Upper lobe of left lung (tissue), 6 donors: ENCODE results near the gene OSBPL10. TPM values are rescaled to one million over a fixed set of nuclear protein-coding genes. Genes with fewer than 3 reads are reported as not detected.
"Not testable (repeated sequence)": the region's sequence is repeated elsewhere in the genome, so short reads cannot be mapped to it uniquely, and the experiment has no call there.

Experiments
- ATAC-seq, 2 donors: fragments of 200-7000 bp; cut with Tn5 transposase; one replicate each; pipeline ENCODE4 v1.9.1; 2022; ENCODE audit warnings: mild to moderate bottlenecking in 2 of 2, moderate library complexity in 2 of 2; ENCODE audit not compliant: low FRiP score in 2 of 2
- DNase-seq, 2 donors: peaks; one replicate each; pipeline ENCODE4 v3.0.0-alpha.2; 2019 to 2020
- H3K27ac ChIP-seq, 4 donors: fragments of 200-600 bp; sonication (generic); one replicate each; pipeline ENCODE4 v1.5.1; 2016 to 2019
- H3K27me3 ChIP-seq, 4 donors: fragments of 200-600 bp; sonication (generic); one replicate each; pipeline ENCODE4 v1.5.1; 2017 to 2019
- H3K36me3 ChIP-seq, 4 donors: fragments of 200-600 bp; sonication (generic); one replicate each; pipeline ENCODE4 v1.5.1; 2016 to 2019
- H3K4me1 ChIP-seq, 4 donors: fragments of 200-600 bp; sonication (generic); one replicate each; pipeline ENCODE4 v1.5.1; 2018 to 2019
- H3K4me3 ChIP-seq, 4 donors: fragments of 200-600 bp; sonication (generic); one replicate each; pipeline ENCODE4 v1.5.1; 2017 to 2019; ENCODE audit warnings: mild to moderate bottlenecking in 2 of 4, moderate library complexity in 1 of 4
- H3K9me3 ChIP-seq, 4 donors: fragments of 200-600 bp; sonication (generic); one replicate each; pipeline ENCODE4 v1.5.1; 2018 to 2019
- CTCF ChIP-seq, 6 experiments: fragments of 450-650 bp in 4 of 6; fragments of 200-600 bp in 2 of 6; sonication (generic) in 2 of 6; IDR thresholded peaks; one replicate each; pipeline ENCODE4 v1.5.1; 2016 to 2019; ENCODE audit warnings: antibody characterized with exemption in 6 of 6
- EP300 ChIP-seq, 4 donors: sonication (generic); formaldehyde crosslinking; IDR thresholded peaks; one replicate each; pipeline ENCODE4 v1.5.1; 2017; ENCODE audit warnings: antibody characterized with exemption in 4 of 4, control low read depth in 2 of 4
- POLR2A ChIP-seq, 4 donors: fragments of 450-650 bp; IDR thresholded peaks; one replicate each; pipeline ENCODE4 v1.5.1; 2016 to 2017; ENCODE audit warnings: antibody characterized with exemption in 4 of 4, mild to moderate bottlenecking in 2 of 4
- POLR2AphosphoS5 ChIP-seq, 2 donors: sonication (generic); formaldehyde crosslinking; IDR thresholded peaks; one replicate each; pipeline ENCODE4 v1.5.1; 2017; ENCODE audit warnings: antibody characterized with exemption in 2 of 2
- WGBS, 2 donors: methylation state at CpG; one replicate each; pipeline ENCODE4 v1.1.5; 2017 to 2018; 5-methylcytosine and 5-hydroxymethylcytosine counted together
- total RNA-seq, 6 donors: library from RNA; depleted of rRNA in 4 of 6; stranded (reverse); fragments of >200 nt in 4 of 6; gene quantifications; one replicate each; pipeline versions ENCODE4 v1.1.0 to v1.2.1, GENCODE V29; 2016 to 2021
- donor health status: DM: no; HTN: no; CAD: no; lungs with moderate emphysema.
- donor health status: DM: no; HTN: yes; CAD: no; lungs with severe emphysema.

OSBPL10 gene
- total RNA-seq, 6 donors from 2014 or later = 13.6 to 73.9 (median 24.4) TPM

DNA sequence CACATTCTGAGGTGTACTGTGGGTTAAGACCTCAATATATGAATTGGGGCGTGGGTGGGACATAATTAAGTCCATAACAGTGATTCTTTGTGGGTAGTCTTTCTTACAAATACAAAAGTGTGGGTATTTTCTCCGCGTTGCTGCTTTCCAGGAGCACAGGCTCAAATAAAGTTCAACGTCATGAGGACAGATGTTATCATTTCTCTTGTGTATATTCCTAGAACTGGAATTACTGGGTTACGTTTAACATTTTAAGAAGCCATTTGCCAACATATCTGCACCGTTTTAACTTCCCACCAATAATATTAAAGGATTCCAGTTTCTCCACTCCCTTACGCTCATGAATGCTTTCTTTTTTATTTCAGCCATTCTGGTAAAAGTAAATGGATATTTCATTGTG, 40.1 kb upstream of the OSBPL10 start:
- Histone ChIP-seq H3K4me1 (peaks cover 3 to 13% (median 8%) of the 10 kb centered on the region in 4 donors), H3K9me3 (no peaks in the 10 kb centered on the region), H3K27me3 (no peaks in the 10 kb centered on the region), H3K4me3 (no peak overlapping the region), H3K36me3 (no peaks in the 10 kb centered on the region), H3K27ac (no peak overlapping the region)
- DNase-seq (no peak), ATAC-seq (no peak)
- WGBS, 2 donors = 88% methylated on average over 7 of the region's 7 CpGs
- TF ChIP-seq POLR2AphosphoS5 (IDR thresholded peaks at IDR 0.05) = no peak
- no peak for TF ChIP-seq CTCF (IDR thresholded peaks at IDR 0.05)
- no peak for TF ChIP-seq POLR2A (IDR thresholded peaks at IDR 0.05)
- TF ChIP-seq EP300 (IDR thresholded peaks at IDR 0.05) = no peak

DNA sequence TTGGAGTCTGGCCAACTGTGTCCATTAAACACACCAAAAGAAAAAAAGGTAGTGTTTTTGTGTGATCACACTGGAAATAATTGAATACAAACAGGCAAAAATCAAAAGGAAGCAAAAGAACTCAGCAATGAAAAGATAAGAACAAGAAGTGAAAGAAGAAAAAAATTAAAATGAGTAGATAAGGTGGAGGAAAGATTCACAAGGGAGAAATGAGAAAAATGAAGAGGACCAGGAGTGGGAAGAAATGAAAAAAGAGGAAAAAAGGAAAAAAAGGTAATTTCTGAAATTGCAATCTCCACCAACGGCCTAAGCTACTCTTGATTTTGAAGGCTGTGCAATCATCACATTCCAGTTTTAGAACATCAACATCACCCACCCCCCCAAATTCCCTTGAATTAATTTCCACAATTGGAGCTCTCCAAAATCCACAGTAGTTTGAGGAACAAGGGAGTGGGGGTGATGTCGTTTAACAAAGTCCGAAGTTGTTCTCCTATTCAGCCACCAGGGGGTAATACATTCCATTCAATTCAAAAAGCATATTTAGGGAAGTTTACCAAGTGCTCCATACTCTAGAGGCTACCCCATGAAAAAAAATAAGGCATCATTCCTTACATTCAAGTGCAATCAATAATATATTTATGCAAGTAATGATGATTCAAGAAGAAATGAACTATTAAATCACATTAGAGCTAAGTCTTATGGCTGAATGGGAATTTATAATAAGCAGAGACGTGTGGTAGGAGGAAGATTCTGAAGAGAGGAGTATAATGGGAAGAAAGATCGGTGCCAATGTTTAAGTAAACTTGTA, 37.9 kb upstream of the OSBPL10 start:
- ATAC-seq (peak; percentile 70 to 89), DNase-seq (no peak)
- no peak overlapping the region for H3K27ac ChIP-seq
- H3K4me1 ChIP-seq = peaks cover 3 to 13% (median 8%) of the 10 kb centered on the region in 4 donors
- 41 to 42% methylated on average over 5 of the region's 5 CpGs for WGBS, 2 donors
- TF ChIP-seq CTCF (IDR thresholded peaks at IDR 0.05) = peak; percentile 65 to 85 (median 75)
- no peak for TF ChIP-seq POLR2AphosphoS5 (IDR thresholded peaks at IDR 0.05)
- no peak overlapping the region for H3K4me3 ChIP-seq
- no peaks in the 10 kb centered on the region for H3K27me3 ChIP-seq
- H3K9me3 ChIP-seq = no peaks in the 10 kb centered on the region
- H3K36me3 ChIP-seq = no peaks in the 10 kb centered on the region

DNA sequence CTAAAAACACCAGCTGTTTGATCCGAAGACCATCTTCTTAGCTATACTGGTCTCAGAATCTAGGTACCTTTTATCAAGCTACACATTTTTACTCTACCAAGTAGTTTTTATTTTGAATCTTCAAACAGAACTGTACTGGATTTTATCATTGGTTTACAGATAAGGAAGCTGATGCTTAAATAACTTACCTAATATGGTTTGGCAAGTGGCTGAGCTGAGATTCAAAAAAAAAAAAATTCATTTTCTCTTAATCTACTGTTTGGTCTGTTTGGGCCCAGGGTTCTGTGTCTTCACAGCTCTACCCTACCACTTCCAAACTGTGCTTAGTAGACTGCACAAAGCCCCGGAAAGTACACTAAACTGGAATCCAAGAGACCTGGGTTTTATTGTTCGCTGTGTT, 36.2 kb upstream of the OSBPL10 start:
- Histone ChIP-seq H3K9me3 (no peaks in the 10 kb centered on the region), H3K4me3 (no peak overlapping the region), H3K27me3 (no peaks in the 10 kb centered on the region), H3K27ac (no peak overlapping the region), H3K36me3 (no peaks in the 10 kb centered on the region), H3K4me1 (peaks cover 3 to 13% (median 8%) of the 10 kb centered on the region in 4 donors)
- no peak for ATAC-seq
- 84 to 90% methylated on average over 3 of the region's 3 CpGs for WGBS, 2 donors
- TF ChIP-seq EP300 (IDR thresholded peaks at IDR 0.05) (no peak), POLR2AphosphoS5 (IDR thresholded peaks at IDR 0.05) (no peak), CTCF (IDR thresholded peaks at IDR 0.05) (no peak), POLR2A (IDR thresholded peaks at IDR 0.05) (no peak)
- no peak for DNase-seq

- H3K27me3 ChIP-seq, H3K36me3 ChIP-seq, ATAC-seq, H3K4me3 ChIP-seq, H3K27ac ChIP-seq, H3K9me3 ChIP-seq, DNase-seq: not testable (repeated sequence)
- WGBS, 2 donors = 92 to 96% methylated on average over 3 of the region's 3 CpGs
- H3K4me1 ChIP-seq = peaks cover under 1 to 13% (median 8%) of the 10 kb centered on the region in 4 donors
Observed at GRCh38 chr3:32015638-32016037, 34.6 kb upstream of the OSBPL10 start.

DNA sequence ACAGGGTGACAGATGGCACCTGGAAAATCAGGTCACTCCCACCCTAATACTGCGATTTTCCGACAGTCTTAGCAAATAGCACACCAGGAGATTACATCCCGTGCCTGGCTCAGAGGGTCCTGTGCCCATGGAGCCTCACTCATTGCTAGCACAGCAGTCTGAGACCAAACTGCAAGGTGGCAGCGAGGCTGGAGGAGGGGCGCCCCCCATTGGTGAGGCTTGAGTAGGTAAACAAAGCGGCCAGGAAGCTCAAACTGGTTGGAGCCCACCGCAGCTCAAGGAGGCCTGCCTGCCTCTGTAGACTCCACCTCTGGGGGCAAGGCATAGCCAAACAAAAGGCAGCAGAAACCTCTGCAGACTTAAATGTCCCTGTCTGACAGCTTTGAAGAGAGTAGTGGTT, 29.6 kb upstream of the OSBPL10 start:
- not testable (repeated sequence) for ATAC-seq, H3K4me3 ChIP-seq, H3K4me1 ChIP-seq, H3K36me3 ChIP-seq, H3K27ac ChIP-seq, DNase-seq, H3K9me3 ChIP-seq, H3K27me3 ChIP-seq
- 91 to 97% methylated on average over 6 to 7 of the region's 7 CpGs for WGBS, 2 donors

DNA sequence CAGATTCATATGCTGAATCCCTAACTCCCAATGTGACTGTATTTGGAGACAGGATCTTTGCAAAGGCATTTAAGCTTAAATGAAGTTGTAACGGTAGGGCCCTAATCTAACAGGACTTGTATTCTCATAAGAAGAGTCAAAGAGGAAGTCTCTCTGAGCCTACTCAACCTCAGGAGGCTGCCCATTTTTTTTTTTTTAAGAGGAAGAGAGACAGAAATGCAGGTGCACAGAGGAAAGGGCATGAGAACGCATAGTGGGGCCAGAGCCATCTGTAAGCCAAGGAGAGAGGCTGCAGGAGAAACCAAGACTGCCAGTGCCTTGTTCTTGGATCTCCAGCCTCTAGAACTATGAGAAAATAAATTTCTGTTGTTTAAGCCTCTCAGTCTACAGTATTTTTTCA, 28.9 kb upstream of the OSBPL10 start:
- H3K4me1 ChIP-seq = no peaks in the 10 kb centered on the region
- H3K36me3 ChIP-seq = no peaks in the 10 kb centered on the region
- DNase-seq (no peak), ATAC-seq (no peak)
- WGBS, 2 donors = 72 to 74% methylated on average over 2 of the region's 2 CpGs
- H3K4me3 ChIP-seq = no peak overlapping the region
- H3K27ac ChIP-seq = no peak overlapping the region
- TF ChIP-seq EP300 (IDR thresholded peaks at IDR 0.05) = no peak
- no peak for TF ChIP-seq CTCF (IDR thresholded peaks at IDR 0.05)
- no peak for TF ChIP-seq POLR2A (IDR thresholded peaks at IDR 0.05)
- no peak for TF ChIP-seq POLR2AphosphoS5 (IDR thresholded peaks at IDR 0.05)
- H3K27me3 ChIP-seq = no peaks in the 10 kb centered on the region
- no peaks in the 10 kb centered on the region for H3K9me3 ChIP-seq
